ENCODE measurements around the gene OSTF1.

DNA sequence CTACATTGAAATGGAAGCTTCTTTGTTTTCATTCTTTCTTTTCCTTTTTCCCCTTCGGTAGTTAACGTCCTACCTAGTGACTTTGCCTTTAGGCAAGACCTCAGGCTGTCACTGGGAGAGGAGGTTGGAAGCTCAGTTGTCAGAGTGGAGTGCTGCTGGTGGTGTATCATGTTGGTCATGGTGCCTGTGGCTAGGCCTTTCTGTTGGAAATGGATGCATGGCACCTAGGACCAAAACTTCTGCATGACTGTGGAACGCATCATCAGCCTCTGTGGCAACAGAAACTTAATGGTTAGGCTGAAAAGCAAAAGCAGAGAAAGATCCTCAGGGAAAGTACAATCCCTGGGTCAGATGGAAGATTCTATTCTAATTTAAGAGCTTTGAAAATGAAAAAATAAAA, 57.9 kb downstream of the OSTF1 start:
- TF ChIP-seq, protein P1, sequence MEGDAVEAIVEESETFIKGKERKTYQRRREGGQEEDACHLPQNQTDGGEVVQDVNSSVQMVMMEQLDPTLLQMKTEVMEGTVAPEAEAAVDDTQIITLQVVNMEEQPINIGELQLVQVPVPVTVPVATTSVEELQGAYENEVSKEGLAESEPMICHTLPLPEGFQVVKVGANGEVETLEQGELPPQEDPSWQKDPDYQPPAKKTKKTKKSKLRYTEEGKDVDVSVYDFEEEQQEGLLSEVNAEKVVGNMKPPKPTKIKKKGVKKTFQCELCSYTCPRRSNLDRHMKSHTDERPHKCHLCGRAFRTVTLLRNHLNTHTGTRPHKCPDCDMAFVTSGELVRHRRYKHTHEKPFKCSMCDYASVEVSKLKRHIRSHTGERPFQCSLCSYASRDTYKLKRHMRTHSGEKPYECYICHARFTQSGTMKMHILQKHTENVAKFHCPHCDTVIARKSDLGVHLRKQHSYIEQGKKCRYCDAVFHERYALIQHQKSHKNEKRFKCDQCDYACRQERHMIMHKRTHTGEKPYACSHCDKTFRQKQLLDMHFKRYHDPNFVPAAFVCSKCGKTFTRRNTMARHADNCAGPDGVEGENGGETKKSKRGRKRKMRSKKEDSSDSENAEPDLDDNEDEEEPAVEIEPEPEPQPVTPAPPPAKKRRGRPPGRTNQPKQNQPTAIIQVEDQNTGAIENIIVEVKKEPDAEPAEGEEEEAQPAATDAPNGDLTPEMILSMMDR (IDR thresholded peaks at IDR 0.05 in 2 of 3, conservative IDR thresholded peaks at IDR 0.05 in 1 of 3; ENCODE audit: control insufficient read depth in 2 of 3, extremely low read depth in 1 of 3, insufficient read depth in 1 of 3, low read depth in 3 of 3, low read length in 3 of 3) = no peak
- TF ChIP-seq CBX5 (IDR thresholded peaks at IDR 0.05; ENCODE audit: low read depth) = no peak
- no peak for TF ChIP-seq POLR2A (IDR thresholded peaks at IDR 0.05; ENCODE audit: low read depth, low read length)
- TF ChIP-seq POLR2AphosphoS5 (IDR thresholded peaks at IDR 0.05; ENCODE audit: low read length) = no peak
- no peak for TF ChIP-seq GABPA (IDR thresholded peaks at IDR 0.05; ENCODE audit: low read depth)
- TF ChIP-seq NRF1 (conservative IDR thresholded peaks at IDR 0.05; ENCODE audit: low read depth, low read length) = no peak
- no peak for TF ChIP-seq SIN3A (IDR thresholded peaks at IDR 0.05; ENCODE audit: low read depth, low read length)
- no peak for TF ChIP-seq ZZZ3 (IDR thresholded peaks at IDR 0.05; ENCODE audit: control insufficient read depth, insufficient read length, low read depth)
- no peak for TF ChIP-seq SREBF1 (IDR thresholded peaks at IDR 0.05; ENCODE audit: low read length)
- no peak for TF ChIP-seq SMC3 (IDR thresholded peaks at IDR 0.05; ENCODE audit: borderline replicate concordance, low read length)

Measured in GM12878 (cell line).